ENCODE data around the gene FAM170B. TPM values are rescaled to one million over a fixed set of nuclear protein-coding genes. Genes with fewer than 3 reads are reported as not detected.

FAM170B gene
- total RNA-seq, 1 donor from 2014 or later = not detected

Other genes starting within 250 kb of the FAM170B start
- gene LRRC18, start 194.2 kb downstream of the FAM170B start, total RNA-seq = not detected in 2 replicates
- 0.39 and 3.0 TPM in 2 replicates for gene VSTM4, start 18.5 kb downstream of the FAM170B start, total RNA-seq
- gene TMEM273, start 54.4 kb upstream of the FAM170B start, total RNA-seq = 14.8 and 68.7 TPM in 2 replicates
- gene C10orf71, start 165.1 kb upstream of the FAM170B start, total RNA-seq = not detected in 2 replicates